NCI-H187 treated with DMSO at 0.1 percent for 48 hours (cell line): Measurements from ENCODE around the gene TSPAN9.

ENCODE experiments used
- DNase-seq: peaks from one replicate; lab custom pipeline; 2025; lab: John Stamatoyannopoulos, UW

The TSPAN9 gene

DNA sequence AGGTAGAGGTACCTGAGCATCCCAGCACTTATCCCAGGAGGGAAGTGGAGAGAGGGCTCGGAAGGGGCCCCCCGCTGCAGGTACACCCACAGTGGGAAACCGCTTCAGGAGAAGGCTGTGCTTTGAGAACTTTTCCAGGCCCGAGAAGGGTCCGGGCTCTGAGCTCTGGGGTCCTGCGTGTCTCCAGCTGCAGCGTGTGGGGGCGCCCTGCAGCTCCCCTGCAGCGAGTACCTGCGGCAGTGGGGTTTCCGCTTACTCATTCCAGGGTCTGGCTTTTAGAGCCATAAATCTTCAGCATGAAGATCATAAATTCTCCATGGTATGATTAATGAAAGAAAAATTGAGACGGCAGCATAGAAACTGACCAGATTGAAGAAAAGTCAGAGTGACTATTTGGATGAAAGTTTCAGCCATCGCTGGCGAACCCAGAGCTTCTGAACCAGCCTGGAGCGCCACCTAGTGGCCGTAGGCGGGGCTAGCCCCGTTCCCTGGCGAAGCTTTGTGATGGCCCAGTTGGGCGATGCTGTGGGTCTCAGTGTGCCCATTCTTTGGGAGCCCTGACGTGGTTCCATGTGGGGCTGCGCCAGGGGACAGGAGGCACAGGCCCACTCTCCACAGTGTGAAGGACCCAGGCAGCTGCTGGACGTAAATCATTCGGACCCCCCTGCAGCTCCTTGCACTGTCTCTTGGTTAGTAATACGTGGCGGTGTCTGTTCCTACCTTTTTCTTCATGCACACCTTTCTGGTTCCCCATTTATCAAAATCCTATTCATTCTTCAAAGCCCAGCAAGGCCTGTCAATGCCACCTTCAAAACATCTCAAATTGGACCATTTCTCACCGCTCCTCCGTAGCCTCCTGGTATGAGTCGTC is 198.2 kb downstream of the TSPAN9 start:
- no peak for DNase-seq

DNA sequence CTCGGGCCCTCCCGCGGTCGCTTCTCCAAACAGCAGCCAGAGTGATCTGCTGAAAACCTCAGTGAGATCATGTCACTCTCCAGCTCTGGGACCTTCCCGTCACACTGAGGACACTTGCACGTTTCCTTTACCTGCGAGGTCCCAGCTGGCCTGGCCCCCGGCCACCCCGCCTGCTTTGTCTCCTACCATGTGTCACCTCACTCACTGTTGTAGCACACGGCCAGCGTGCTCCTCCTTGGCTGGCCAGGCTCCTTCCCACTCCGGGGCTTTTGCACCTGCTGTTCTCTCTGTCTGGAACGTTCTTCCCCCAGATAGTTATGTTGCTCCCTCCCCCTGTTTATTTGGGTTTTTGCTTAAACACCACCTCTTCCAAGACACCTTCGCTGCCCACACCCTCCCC is 199.0 kb downstream of the TSPAN9 start:
- no peak for DNase-seq

DNA sequence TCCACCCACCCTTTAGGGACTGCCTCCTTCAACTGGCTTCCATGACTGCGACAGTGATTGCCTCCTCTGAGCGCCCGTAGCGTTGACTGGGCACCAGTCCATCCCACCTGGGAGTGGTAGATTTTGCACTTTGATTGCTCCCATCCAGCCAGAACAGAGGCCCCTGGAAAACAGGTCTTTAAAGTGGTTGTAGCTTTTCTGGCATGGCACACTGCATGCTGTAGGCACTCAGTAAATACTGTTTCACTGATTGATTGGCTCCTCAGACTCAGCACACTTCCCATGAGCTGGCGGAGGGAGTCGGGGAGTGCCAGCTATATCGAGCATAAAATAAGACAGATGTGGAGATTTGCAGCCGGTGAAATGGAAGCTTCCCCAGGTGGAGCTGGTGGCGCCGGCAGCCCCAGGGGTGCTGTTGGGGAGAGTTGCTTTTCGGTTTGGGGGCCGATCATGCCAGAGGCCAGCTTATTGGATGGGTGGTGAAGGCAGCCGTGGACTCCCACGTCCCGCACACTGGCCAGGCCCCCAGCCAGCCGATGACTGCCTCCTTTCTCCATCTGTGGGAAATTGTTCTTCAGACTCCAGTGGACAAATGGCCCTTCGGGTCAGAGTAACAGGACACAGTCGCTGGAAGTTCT is 200.2 kb downstream of the TSPAN9 start:
- no peak for DNase-seq

DNA sequence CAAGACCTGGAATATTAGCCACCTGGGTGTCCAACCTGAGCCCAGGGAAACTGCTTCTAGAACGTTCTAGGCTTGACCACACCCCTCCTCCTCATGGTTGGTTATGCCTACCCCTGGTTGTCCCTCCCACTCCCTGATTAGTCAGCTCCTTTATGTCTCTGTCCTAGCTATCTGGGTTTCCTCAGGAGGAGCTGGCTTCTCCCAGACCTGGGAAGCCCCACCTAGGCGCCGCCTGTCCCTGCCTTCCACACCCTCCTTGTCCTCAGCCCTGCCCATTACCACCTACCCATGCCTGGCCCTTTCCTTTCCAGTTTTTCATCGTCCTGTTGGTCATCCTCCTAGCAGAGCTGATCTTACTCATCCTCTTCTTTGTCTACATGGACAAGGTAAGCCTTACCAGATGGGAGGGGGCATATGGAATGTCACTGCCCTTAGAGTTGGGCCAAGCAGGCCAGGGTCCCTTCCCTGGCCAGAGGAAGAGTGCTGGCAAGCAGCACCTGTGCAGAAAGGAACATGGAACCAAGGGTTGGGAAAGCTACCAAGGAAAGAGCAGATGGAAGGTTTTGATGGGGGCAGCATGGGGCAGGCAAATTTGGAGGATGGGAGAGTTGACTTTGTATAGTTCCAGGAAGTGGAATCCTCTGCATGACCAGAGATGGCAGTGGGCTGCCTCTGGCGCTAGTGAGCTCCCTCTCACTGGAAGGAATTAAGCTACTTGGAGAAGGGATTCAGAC is 201.7 kb downstream of the TSPAN9 start:
- no peak for DNase-seq

DNA sequence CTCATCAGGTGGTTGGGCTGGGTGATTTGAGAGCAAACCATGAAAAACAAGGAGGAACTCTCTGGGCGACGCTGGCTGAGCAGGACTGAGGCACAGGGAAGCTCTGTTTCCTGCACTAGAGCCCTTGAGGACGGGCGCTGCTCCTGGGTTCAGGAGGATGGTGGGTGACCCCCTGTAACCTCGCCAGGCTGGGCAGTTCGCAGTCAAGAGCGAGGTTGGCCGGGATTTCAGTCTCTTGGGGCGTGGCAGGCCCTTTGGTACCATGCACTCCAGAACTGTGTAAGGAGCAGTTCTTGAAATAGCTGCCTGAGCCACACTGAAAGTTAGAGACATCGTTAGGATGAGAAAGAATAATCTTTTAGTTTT is 202.2 kb downstream of the TSPAN9 start:
- DNase-seq = no peak

DNA sequence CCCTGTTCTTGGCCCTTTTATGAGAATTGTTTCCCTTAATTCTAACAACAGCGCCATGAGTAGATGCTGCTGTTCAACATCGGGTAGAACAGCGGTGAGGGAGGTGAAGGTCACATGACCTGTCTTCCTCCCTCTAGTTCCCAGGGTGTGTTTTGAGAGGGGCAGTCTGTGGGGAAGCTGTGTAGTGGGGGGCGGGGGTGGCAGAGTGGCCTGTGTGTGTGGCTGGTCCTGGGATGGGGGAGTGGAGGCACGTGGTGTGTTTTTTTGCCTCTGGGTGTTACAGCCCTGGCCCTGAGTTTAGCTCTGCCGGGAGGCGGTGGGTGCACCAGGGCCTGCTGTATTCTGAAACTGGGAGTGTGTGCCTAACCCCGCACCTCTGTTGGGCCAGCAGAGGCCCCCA is 202.7 kb downstream of the TSPAN9 start:
- DNase-seq = no peak

DNA sequence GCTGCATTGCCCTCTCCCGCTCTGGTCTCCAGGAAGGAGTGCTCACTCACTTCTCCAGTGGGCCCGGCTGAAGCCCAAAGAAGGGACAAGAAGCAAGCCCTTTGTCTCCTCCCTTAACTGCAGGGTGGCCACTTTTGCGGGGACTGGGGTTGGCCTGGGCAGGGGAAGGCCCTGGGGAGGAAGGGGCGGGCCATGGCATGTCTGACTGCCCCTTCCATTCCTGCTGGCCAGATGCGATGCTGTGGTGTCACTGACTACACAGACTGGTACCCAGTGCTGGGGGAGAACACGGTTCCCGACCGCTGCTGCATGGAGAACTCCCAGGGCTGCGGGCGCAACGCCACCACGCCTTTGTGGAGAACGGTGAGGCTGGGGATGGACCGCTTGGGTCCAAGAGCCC is 203.8 kb downstream of the TSPAN9 start:
- DNase-seq = no peak

DNA sequence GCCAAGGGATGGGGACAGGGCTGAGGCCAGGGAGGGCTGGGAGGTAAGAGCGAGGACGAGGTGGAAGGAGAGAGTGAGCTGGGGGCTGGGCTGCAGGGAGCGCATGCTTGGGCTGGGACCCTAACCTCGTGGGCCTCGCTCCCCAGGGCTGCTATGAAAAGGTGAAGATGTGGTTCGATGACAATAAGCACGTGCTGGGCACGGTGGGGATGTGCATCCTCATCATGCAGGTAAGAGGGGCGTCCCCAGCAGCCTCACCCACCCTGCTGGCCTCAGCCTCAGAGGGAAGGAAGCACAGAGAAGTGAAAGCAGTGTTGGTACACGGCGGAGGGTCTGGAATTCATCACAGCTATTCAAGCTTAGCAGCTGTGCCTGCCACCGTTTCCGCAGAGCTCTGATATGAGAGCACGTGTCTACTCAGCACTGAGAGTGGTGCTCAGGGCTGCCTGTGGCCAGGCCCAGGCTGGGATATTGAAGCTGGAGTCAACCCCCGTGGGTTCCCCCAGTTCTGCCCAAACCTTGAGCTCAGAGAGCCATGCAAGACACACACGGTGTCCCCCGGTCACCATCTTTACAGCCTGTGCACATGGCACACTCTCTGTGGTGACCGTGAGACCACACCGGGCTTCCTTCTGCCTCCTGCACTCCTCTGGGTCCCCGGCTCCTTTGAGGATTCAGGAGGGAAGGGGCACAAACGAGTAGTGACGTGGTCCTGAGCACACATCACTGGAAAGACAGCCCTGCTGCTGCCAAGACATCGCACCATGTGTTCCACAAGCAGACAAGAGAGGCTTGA is 204.6 kb downstream of the TSPAN9 start:
- DNase-seq = no peak

DNA sequence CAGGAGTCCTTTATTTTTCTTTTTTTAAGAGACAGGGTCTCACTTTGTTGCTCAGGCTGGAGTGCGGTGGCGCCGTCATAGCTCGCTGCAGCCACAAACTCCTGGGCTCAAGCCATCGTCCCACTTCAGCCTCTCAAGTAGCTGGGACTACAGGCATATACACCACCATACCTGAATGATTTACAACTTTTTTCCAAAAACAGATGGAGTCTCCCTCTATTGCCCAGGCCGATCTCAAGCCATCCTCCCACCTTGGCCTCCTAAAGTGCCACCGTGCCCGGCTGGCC is 205.1 kb downstream of the TSPAN9 start:
- no peak for DNase-seq

DNA sequence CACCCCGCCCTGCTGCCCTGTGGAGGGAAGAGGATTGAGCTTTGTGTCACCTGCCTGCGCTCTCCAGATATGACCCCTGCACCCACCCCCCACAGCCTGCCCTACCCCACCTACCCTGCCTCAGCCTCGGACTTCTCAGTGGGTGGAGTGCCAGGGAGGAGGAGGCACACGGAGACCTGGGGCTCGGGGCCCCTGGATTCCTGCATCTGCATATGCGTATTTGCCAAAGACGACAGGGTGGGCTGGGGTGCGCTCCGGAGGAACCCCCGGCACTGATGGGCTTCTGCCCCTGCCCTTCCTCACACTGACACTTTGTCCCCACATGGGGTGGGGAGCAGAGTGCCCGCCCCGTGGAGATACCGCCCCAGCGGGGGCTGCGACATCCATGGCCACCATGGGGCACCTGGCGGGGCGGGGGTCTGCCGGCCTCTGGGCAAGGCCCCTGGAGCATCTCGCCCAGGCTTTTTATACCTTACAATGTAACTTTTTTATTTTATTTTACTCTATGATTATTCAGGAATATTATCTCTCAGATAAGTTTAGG is 206.0 kb downstream of the TSPAN9 start:
- DNase-seq = no peak

DNA sequence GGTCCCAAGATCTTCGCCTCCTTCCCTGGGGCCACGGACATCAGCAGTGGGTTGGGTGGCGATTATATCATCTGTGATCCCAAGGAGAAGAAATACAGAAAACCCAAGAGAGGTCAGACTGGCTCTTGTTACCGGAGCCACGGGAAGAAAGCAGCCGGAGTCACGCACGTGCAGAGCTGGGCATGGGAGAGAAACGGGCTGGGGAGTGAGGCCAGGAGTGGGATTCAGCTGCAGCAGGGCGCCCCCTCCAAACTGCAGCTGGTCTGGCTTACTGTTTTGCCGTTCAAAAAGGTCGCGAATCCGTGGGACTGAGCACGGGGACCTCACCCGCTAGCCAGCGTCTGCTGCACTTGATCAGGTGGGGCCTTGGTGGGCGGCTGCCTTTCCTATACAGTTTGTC is 207.2 kb downstream of the TSPAN9 start:
- DNase-seq = no peak

DNA sequence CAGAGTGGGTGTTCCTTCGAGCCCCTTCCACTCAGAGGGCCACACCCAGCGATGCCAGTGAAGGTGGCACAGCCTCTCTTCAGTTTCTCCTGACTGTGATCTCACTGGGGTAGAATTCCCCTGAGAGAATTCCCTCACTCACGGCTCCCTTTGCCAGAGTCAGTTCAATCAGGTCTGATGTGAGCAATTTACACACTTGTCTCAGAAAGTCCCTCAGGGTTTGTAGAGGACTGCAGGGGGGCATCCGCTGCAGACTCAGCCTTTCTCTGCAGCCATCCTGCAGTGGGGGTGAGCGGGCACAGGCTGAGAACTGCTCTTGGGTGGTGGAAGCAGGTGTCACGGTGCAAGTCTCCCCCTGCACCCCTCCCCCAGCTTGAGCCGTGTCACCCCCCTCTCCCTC is 208.4 kb downstream of the TSPAN9 start:
- no peak for DNase-seq

DNA sequence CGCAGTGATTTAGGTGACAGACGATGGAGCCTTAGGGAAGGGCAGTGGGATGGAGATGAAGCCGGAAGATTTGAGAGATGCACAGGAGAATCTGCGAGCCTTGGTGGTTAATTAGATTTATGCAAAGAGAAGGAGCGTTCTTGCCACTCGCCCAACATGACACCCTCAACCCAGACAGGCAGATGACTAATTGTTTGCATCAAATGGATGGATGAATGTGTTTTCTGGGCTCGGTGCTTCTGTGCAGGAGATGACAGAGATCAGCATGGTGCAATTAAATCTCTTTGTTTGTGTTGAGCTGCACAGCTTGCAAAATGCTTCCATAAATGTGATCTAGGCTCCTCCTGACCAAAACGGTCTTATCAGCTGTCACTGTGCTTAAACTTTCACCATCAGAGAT is 211.5 kb downstream of the TSPAN9 start:
- no peak for DNase-seq

DNA sequence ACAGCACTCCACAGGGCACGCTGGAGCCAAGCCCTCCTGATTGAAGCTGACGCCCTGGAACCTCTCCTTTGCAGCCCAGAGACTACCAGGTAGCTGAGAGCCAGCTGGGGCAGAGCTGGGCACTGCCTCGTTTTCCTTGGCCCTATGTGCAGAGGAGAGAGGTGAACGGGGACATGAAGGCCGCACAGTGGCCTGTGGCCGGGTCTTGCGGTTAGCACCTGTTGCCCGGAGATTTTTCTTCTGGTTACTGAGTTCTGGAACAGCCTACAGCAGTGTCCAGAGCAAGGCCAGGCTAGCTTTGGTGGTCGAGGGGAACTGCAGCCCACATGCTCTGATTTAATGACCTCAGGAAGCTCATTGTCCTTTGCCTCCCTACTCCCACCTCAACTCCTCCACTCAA is 212.5 kb downstream of the TSPAN9 start:
- DNase-seq = no peak

DNA sequence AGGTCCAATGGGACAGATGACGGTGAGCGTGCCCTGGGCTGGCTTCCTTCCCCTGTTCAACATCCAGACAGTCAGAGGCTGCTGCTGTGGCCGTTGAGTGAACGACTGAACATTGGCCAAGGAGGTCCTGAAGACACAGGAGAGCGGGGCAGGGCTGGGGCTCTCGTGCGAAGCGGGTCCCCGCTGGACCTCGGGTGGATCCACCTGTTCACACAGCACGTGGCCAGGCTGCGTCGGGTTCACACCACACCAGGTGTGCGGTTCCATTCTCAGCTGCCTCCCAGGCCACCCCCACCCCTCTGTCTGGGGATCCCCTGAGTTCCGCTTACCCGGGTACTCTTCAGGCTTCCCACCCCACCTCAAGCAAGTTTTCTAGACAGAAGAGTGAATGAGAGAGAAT is 214.8 kb downstream of the TSPAN9 start:
- DNase-seq = no peak

DNA sequence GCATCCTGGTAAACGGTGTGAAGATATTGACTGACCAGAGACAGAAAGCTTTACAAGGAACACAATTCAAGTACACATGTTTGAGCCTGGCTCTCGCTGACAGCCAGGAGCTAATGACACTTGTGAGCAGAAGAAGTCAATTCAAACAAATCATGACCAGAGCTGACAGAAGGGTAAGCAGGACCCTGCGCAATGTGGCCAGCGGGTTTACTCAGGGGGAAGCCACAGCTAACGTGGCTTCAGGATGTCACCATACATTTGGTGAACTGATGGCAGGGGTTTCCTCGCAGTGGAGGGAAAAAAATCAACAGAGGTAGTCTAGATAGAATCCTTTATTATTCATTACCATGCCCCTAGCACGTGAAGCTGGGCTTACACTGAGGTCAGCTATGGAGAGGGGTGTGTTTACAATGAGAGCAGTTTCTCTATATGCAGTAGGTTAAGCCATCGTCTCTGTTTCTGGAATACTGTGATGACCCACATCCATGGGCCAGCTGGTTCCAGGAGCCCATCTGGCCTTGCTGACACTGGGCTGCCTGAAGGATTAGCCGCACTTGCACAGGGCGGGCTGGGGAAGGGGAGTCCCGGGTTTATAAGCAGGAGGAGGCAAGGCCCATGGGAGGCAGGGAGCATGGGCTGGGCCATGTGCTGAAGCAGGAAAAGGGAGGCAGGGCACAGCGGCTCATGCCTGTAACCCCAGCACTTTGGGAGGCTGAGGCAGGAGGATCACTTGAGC is 215.7 kb downstream of the TSPAN9 start:
- DNase-seq = no peak

DNA sequence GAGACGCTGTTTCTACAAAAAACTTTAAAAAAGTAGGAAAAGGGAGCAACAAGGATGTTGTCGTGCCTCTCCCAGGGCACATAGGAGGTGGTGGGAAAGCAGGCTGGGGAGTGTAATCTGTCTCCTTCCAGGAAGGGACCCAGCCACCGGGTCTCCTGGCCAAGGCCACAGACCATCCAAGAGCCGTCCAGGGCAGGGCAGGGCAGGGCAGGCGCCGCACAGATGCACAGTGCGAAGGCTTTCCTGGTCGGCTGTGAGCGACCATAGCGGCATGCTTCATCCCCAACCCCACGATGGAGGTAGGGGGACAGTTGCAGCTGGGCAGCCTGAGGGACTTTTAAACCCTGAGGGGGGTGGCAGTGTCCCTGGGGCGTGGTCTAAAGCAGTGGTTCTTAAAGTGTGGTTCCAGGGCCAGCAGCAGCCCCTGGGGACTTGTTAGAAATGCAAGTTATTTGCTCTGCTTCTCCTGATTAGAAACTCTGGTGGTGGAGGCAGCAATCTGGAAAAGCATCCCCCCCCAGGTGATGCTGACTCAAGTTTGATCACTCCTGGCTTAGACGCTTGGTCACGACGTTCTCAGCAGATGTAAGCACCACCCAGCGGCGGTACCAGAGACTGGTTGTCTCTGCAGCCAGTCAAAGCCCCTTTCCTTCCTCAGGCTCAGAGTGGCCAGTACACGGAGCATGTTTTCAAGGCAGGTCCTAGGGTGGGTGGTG is 216.4 kb downstream of the TSPAN9 start:
- DNase-seq = no peak

DNA sequence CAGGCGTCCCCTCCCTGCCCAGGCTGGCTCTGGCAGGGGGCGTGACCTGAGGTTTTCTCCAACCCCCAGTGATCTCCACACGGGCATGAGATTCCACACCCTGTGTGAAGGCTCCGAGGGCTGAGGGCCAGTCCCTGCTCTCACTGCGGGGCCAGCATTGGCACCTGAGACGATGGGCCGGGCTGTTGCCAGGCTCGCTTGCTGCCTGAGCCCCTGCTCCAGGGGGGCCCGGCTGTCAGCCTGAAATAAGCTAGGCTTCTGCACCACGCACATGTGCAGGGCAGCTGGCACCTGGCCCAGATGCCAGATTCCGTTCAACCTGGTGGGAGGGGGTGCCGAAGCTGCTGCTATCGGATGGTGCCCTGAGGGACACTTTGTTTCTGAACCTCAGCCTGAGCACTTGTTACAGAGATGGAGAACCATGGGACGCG is 217.3 kb downstream of the TSPAN9 start:
- DNase-seq = no peak

DNA sequence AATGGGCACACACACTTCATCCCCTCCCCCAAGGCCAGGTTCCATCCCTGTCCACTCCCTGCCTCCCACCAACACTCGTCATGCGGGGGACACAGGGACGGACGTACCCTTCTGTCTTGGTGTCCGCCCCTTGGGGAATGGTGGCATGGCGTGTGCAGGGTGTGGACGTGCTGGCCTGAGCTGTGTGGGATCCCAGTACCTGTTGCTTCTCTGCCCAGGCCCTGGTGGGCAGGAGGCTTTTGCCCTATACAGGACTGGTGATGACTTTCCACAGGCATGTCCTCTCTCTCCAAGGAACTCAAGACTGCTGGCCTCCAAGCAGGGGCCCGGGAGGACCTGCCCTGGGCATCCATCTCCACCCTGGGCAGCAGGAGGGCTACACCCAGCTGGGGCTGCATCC is 218.0 kb downstream of the TSPAN9 start:
- no peak for DNase-seq

DNA sequence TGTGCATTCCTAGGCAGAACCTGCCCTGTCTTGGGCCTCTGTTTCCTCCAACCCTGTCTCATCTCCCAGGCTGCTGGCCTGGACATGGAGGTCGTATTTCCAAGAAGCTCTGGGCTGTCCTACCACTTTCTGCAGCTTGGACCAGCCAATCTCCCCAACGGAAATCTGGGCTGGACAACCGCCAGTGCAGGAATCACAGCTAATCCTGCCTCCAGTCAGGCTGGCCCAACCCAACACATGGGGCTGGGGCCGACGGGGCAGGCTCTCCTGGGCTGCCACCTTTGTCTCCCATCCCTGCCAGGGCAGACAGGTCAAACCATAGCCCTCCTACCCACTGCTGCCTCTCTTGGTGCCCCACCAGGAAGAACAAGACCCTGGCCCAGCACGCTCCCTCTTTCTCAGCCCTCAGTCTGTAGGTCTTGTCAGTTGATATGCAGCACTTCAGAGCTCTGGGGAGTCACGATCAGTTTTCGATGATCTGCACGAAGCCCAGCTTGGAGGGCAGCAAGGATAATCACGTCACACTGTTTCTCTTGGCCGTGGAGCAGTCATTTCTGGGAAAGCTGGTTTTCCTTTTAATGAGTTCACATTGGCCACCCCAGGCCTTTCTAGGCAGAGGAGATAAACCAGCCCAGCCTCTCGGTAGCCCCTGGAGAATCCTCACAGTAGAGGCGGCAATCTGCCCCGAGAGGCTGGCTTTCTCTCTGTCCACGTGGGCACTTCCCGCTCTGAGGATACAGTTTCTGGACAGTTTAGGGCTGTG is 218.6 kb downstream of the TSPAN9 start:
- DNase-seq = no peak
